ENCODE measurements around the gene TMA7.

TMA7 gene

DNA sequence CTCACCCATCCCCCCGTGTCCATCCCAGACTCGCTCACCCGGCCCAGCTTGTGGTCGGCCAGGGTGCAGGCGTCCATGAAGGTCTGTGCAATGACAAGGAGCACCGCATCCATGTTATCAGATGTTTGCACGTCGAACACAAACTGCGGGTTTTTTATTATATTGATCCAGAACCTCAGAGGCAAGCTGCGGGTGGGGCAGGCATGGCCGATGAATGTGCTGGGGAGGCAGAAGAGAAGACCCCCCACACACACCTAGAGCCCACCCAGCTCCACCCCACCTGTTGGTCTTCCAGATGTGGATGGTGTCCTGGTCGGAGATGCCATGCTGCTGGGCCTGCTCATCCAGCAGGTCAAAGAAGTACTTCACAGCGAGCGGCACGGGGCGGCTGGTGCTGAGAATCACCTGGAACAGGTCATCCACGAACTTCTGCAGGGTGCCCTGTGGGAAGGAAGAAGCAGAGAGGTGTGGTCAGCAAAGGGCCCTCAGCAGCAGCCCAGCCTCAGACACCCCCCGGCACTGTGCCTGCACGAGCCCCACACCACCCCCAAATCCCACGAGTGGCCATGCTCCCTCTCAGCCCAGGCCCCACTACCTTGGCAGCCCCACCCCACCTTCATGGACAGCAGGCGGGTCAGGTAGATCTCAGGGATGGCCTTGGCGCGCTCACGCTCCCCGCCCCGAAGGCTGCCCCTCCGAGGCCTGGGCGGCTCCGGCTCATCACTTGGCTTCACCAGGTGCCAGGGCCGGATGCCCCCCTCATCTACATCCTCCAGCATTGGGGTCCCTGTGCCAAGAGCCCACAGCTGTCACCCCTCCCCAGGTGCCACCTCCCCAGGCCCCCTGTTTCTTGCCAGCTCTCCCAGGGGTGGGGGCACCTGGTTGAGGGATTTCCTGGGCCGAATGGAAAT is 30.5 kb upstream of the TMA7 start:
- DNase-seq: no peak

DNA sequence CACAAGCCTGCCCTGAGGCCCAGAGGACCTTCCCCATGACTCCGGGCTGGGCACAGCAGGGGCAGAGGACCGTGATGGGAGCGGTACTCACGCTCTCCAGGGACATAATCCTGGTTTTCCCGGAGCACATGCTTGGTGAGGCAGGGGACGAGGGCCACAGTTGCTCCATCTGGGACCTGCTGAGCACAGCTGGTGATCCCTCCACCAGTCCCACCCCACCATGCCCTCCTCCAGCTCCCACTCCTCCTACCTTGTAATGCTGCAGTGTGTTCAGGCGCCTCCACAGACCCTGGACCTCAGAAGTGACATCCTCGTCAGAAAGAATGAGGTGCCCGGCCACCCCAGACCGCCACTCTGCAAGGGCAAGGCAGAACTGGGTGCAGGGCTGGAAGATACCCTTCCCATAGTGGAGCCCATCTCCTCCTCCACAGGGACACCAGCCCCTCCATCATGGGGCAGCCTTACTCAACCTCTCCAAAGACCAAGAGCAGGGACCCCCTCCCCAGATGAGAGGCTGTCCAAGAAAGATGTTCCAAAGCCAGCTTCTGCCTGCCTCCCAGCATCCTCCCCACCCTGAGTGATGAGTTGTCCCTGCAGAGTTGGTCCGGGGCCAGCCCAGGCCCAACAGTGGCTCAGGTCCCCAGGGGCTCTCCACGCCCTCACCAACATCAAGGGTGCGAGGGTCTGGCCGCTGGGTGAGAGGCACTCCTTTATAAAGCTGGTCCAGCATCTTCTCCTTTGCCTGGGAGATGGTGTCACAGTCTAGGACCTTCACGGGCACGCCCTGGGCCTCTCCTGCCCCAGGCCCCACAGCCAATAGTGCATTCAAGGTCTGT is 29.6 kb upstream of the TMA7 start:
- no peak for DNase-seq

DNA sequence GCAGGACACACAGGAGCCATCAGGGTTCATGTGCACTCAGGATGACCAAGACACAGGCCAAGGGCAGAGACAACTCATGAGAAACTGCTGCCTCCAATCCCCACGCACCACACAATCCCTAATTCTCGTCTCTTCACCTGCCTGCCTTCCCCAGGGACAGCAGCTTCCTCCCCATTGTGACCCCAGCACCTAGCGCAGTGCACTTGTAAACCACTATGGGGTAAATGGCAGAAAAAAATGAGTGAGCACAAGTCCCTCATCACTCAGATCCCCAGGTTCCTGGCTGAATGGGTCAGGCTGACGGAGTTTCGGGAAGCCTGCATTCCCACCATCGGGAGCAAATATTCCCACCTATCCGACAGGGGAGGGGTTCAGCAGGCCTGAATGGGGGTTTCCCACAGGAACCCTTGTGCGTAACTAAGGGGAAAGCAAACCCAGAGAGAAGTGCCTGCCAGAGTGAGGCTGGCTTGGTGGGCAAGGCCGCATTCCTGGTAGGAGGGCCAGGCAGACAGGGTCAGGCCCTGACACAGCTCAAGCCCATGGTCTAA is 28.9 kb upstream of the TMA7 start:
- no peak for DNase-seq

DNA sequence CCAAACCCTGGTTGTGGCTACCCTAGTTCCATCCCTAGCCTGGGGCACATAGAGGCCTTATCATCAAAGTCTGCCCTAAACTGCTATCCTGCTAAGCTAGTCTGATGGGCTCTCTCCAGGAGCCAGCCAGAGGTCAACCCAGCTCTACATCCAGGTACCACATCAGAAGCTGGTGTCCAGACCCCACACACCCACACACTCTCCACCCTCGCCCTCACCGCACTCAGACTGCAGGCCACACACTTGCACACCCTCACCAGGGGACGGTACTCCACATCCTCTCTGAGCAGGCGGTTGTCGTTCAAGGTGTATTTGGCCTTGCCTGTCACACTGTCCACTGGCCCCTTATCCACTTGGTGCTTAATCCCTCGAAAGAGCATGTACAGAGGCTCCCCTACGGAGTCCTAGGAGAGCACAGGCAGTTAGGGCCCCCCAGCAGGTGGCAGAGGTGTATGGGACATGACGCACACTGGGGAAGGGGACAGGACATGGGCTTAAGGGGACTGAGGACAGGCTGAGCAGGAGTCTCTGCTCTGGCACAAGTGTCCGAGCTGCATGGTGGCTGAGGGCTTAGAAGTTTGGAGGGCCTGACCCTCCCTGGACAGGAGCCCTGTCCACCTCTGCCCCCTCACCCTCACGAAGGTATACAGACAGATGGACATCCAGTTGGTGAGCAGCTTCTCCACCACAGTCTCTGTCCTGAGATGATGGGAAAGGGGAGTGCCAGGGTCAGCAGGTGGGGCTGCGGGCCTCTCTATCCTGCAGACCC is 28.3 kb upstream of the TMA7 start:
- no peak for DNase-seq

DNA sequence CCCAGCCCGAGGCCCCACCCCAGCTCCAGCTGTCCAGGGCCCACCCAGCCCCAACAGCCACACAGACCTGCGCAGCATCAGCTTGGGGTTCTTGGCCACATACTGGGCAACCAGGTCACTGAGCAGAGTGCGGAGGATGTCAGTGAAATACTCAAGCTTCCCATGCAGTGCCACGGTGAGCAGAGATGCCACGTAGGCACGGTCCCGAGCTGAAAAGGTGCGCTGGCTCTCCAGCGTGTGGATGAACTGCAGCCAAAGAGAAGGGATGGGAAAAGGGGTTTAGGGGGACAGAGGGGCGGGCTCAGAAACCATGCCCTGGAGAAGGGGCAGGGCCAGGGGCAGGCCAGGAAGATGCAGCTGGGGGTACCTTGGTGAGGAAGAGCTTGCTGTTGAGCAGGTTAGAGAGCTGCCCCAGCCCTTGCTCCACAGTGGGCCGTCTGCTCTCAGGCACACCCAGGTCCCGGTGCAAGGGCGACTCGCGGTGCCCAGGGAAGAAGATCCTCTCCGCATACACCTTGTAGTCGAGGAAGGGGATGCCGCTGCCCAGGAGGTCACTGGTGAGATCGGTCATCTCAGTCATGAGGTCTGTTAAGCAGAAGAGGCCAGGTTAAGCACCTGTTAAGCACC is 27.6 kb upstream of the TMA7 start:
- DNase-seq: no peak

DNA sequence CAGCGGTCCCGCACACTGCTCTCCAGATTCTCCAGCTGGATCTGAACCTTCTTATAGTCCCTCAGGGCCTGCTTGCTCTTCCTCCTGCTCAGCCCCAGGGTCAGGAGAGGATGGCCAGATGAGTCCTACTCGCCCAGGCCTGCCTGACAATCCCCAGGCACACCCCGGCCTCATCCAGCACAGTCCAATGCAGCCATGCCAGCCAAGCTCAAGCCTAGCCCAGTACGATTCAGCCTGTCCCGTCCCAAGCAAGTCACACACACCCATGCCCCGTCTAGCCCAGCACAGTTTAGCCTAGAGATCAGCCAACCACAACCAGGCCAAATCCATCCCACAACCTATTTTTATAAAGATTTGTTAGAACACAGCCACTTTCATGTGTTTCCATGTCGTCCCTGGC is 27.0 kb upstream of the TMA7 start:
- no peak for DNase-seq

DNA sequence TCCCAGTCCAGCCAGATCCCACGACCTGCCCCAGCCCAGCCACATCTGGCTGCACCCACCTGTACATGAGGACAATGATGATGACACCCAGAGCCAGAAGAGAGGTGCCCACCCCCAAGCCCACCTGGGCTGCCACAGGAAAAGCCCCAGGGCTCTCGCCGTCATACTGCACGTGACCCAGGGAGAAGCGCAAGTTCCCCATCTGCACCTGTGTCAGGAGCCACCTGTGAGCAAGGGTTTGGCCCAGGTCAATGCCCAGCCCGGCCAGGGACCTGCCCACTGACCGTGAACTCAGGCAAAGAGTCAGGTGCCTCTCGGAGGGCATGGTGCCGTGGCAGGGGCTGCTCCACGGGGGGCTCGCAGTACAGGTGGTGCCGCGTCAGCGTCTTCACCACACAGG is 26.4 kb upstream of the TMA7 start:
- no peak for DNase-seq

DNA sequence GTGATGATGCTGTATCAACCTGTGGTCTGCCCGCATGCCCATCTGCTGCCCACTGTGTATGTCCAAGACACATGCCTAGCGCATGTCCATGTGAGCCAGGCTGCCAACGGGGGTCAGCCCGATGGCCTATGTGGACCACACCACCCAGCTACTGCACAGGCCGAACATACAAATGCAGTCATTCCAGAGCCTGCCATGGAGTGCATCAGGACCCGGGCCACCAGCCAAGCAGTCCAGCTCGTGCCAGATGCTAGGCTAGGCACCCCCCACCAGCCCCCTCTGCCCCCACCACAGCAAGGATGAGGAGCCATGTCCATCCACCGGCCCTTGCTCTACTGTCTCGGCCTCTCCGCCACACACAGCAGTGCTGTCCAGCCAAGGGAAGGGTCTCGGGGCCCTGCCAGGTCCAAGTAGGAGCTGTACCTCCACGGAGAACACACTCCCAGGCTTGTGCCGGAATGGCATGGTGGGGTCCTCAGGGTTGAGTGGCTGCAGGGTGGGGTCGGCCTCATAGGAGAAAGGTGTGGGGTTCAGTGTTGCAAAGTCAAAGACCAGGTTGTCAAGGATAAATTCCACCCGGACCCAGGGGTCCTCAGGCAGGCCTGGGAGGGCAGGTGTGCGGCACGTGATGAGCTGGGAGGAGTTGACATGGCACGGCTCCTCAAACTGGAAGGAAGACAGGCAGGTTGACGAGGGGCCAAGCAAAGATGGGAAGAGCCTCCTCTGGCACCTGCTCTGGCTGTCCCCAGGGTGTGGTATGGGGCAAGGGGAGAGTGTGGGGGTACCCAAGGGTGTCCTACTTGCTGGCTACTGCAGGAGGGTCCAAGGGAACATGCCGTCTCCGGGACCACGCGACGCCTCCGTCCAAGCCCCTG is 25.4 kb upstream of the TMA7 start:
- DNase-seq: no peak

DNA sequence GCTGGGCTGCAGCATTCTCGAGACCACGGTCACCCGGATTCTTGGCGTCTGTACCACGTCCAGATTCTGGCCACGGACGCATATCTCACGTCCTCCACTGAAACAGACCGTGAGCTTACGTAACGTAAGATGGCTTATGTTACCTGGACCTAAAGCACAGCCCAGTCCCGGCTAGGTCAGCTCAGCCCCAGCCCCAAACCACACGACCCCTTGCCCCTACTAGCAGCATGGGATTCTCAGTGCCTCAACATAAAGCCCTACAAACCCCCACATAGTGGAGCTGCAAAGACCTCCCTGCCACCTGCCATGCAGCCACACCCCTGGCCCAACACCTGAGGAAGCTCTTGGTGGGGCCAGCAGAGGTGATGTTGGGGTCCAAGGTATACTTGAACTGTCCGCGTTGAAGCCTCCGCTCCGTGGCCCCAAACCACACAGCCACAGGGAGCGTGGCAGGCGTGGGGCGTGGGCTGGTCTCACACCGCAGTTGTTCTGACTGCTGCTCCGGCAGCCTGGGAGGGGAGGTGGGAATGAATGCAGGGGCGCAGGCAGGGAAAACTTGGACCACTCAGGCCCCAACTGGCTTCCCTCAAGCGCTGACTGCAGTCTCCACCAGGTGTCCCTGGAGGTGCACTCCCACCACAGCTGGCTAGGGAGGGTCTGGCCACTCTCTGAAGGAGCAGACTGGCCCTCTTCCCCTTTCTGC is 24.7 kb upstream of the TMA7 start:
- DNase-seq: no peak

DNA sequence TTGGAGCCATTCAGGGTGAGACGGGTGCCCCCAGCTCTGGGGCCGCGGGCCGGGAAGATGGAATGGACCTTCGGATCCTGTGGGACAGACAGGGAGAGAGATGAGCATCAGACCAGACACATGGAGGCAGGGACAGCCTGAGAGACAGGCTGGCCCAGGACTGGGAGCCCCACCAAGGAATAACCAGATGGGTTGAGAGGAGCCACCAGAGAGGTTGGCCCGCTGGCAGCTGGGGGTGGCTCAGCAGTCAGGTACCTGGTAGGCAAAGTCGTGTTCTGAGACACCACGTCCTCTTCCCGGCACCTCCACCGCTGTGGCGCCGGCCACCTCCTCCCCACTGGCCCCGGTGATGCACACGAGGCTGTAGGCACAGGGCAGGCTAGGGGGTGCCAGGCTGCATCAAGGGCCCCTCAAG is 24.0 kb upstream of the TMA7 start:
- no peak for DNase-seq

DNA sequence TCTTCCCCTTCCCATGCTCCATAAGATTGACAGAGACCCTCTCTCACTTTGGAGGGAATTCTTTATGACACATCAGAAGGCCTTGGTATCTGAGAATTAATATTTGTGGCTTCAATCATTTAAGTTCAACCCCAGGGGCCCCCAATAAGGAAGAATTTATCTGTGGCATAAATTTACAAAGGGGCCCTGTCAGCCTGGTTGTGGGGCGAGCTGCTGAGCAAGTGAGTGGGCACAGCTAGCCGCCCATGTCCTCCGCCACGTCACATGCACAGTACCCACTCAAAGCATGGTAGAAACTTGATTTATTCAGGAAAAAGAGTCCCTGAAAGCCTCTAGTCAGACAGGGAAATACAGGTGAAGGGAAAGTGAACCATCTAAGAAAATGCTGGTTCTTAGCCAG is 23.5 kb upstream of the TMA7 start:
- DNase-seq: no peak

DNA sequence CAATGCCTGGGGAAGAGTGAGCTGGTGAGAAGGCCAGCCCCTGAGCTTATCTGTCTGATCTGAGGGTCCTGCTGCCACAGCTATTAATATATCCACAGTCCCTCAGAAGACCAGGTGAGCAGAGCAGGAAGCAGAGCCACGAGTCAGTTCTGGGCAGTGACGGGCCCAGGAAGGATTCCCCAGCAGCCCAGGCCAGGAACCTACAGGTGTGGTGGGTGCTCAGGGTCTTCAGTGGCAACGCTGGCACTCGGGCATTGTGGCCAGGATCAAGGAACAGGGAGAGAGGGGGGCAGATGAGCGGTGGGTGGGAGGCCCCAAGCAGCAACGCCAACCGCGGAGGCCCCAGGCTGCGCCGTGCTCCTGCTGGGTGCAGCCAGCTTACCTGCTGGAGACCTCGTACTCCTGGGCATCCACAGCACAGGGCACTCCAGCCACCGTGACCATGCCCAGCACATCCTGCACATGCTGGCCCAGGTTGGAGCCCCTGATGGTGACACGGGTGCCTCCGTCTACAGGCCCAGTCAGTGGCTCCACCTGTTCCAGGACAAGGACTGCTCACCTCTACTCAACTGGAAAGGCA is 22.4 kb upstream of the TMA7 start:
- DNase-seq: no peak

DNA sequence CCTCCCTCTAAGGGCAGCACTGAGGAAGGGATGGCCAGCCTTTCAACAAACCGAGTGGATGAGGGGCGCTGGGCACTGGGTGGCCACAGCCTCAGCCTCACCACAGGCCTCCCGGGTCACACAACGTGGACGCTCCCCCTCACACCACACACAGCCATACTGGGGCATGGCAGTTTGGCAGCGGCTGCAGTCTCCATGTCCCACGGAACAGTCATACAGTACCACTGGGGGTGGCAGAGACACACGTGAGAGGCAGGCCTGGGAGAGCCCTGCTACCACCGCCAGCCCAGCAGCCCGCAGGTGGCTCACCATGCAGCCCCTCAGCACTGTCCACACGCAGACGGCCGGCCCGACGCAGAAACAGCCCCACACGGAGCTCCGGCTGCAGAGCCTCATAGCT is 21.9 kb upstream of the TMA7 start:
- DNase-seq: no peak

DNA sequence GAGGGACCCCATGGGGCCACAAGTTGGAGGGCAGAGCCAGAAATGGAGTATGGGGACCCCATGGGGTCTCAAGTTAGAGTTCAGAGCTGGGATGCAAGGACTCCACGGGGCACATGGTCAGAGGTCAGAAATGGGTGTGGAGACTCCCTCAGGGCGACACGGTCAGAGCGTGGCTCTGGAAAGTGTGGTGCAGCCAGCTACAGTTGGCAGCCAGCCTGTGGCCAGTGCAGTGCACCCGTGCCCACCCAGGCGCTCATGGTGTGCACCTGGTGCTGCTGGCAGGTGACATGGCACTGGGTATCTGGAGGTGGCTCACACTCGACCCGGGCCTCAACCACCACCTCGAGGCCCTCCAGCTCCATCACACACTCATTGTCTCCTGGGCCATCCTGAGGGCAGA is 21.4 kb upstream of the TMA7 start:
- no peak for DNase-seq

DNA sequence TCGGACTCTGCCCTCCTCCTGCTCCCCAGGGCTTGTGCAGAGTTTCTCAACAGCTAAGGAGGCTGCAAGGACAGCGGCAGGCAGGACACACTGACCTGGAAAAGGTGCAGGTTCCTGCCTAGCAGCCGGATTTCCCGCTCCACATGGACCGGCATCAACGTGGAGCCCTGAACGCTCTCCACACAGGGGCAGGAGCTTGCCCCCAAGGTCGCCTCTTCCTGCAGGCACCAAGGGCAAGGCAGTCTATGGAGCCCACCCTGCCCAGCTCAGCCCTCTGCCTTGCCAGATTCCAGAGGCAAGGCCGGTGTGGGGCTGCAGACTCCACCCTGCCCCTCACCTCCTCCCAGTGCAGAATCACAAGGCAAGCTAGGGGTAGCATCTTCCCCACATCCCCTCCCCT is 20.9 kb upstream of the TMA7 start:
- DNase-seq: no peak

DNA sequence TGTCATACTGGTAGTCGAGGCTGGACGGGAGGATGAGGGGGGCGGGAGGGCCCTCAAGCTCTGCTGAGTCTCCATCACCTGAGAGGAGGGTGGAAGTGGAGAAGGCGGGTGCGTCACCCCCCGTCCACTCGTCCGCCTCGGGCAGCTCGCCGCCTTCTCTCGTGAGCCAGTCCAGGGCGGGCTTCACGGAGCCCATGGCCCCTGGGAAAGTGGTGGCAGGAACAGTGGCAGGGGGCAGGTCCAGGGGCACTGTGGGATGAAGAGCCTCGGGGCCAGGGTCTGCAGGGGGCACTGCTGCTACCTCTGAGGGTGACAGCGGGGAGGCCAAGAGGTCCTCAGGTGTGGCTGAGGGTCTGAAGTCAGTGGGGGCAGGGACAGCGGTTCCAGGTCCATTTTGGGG is 20.5 kb upstream of the TMA7 start:
- no peak for DNase-seq

DNA sequence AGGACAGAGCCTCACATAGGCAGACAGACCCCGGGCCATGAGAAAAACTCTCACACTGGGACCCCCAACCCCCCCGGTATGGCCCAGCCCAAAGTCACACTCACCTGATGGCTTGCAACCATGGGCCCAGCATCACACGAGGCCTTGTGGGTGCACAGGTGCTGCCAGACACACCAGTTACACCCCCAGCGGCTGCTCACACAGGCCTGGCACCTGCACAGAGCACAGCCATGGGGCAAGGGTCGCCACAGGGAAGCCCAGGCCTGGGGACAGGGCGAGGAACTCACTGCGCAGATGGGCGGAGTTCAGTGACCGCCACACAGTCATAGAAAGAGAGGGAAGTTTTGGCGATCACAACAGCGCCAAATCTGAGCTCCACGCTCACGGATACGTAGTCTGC is 19.5 kb upstream of the TMA7 start:
- DNase-seq: no peak

DNA sequence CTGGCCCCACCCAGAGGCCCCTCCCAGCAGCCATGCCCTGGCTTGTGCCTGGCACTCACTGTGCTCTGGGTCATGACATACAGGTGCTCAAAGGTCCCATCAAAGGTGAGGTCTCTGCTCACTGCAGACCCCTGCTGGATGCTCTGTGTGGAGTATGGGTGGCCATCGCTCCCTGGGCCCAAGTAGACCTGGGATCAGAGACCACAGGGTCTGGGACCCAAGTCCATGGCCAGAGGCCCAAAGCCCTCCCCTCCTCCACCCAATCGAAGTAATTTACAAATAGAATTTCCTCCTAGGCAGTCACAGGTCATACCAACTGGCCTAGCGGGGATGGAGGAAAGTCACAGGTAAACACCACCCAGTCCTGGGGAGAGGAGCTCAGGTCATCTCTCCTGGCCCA is 17.8 kb upstream of the TMA7 start:
- DNase-seq: no peak

DNA sequence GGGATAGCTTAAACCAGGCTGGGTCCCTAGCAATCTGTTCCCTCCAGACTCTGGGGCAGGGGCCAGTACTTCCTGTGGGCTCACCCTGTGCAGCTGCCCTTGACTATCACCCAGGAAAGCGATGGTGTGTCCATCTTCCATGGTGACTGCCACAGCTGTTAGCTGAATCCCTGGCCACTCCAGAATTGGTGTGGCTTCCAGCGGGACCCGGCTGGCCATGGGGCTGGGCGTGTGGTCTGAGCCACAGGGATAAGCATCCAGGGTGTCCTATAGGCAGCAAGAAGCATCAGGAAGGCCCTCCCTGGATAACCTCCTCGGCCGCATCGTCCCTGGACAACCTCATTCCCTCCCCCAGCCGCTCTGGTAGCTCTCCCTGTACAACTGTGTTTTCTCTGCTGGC is 17.4 kb upstream of the TMA7 start:
- no peak for DNase-seq

DNA sequence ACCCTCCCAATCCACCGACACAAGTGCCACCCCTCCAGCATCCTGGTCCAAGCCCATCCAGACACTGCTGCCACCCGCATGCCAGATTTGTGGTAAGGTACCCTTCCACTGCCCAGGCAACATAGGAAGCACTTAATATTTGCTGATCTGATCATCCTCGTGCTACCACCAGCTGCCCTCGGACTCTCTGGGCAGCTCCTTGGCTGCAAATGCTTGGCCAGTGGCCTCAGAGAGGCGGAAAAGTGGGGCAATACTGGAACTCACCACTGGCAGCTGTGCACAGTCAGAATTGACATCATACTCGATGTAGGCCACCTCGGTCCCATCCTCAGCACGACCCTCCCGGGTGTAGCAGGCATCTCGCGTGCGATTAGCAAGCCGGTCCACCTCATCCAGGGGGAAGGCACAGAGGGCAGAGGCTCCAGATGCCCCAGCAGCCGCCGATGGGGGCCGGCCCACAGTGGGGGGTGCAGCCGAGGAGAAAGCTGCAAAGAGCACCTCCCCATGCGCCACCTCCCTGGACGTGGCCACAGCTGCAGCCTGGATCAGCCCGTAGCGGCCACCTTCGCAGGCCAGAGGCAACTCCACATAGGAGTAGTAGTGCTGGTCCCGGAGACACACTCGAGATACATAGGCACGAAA is 16.7 kb upstream of the TMA7 start:
- no peak for DNase-seq

All from EL (cell line).